MM.1S (cell line): ENCODE measurements around the gene CCDC28A.

Experiments used
- EZH2 ChIP-seq: fragments of 300-600 bp; sonication (generic); optimal IDR thresholded peaks from 2 replicates; pipeline ENCODE3; 2017; ENCODE audit warnings: low read depth, mild to moderate bottlenecking, antibody characterized with exemption, low read length, mixed read lengths
- EZH2phosphoT487 ChIP-seq: fragments of 300-600 bp; sonication (generic); IDR thresholded peaks from 2 replicates; pipeline ENCODE4 v1.6.1; 2018; ENCODE audit warnings: antibody characterized with exemption, low read length
- TF ChIP-seq, protein P1 (sequence below): fragments of 300-600 bp; sonication (generic); IDR thresholded peaks from 2 replicates; pipeline ENCODE4 v1.5.1; 2016; ENCODE audit warnings: antibody characterized with exemption, low read length, mixed read lengths

GRCh38 chr6:138811866-138812265 lies 38.3 kb downstream of the CCDC28A start:
- TF ChIP-seq, protein P1, sequence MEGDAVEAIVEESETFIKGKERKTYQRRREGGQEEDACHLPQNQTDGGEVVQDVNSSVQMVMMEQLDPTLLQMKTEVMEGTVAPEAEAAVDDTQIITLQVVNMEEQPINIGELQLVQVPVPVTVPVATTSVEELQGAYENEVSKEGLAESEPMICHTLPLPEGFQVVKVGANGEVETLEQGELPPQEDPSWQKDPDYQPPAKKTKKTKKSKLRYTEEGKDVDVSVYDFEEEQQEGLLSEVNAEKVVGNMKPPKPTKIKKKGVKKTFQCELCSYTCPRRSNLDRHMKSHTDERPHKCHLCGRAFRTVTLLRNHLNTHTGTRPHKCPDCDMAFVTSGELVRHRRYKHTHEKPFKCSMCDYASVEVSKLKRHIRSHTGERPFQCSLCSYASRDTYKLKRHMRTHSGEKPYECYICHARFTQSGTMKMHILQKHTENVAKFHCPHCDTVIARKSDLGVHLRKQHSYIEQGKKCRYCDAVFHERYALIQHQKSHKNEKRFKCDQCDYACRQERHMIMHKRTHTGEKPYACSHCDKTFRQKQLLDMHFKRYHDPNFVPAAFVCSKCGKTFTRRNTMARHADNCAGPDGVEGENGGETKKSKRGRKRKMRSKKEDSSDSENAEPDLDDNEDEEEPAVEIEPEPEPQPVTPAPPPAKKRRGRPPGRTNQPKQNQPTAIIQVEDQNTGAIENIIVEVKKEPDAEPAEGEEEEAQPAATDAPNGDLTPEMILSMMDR: no peak
- TF ChIP-seq EZH2 (no peak), EZH2phosphoT487 (no peak)
